ENCODE measurements around the gene HCRT. TPM values are rescaled to one million over a fixed set of nuclear protein-coding genes. Genes with fewer than 3 reads are reported as not detected.
"Not testable (repeated sequence)": the region's sequence is repeated elsewhere in the genome, so short reads cannot be mapped to it uniquely, and the experiment has no call there.

Gene HCRT
- total RNA-seq, 1 experiment from 2014 or later = not detected

GRCh38 chr17:42159796-42160530 lies 25.3 kb downstream of the HCRT start:
- no peak overlapping the region for H3K4me3 ChIP-seq
- peaks cover 4% of the 10 kb centered on the region; the same call in 1 of the 2 replicates for H3K4me1 ChIP-seq (replicated peaks)
- no peak for DNase-seq (ENCODE audit: low read depth in 1 of 2, low spot score in 2 of 2)
- H3K27me3 ChIP-seq (replicated peaks) = no peaks in the 10 kb centered on the region
- 0 out of 2 replicates have a peak, but pooled peaks cover 2% of the 10 kb centered on the region for H3K9me3 ChIP-seq (replicated peaks)
- H3K27ac ChIP-seq = no peak overlapping the region
- no peaks in the 10 kb centered on the region for H3K36me3 ChIP-seq

DNA sequence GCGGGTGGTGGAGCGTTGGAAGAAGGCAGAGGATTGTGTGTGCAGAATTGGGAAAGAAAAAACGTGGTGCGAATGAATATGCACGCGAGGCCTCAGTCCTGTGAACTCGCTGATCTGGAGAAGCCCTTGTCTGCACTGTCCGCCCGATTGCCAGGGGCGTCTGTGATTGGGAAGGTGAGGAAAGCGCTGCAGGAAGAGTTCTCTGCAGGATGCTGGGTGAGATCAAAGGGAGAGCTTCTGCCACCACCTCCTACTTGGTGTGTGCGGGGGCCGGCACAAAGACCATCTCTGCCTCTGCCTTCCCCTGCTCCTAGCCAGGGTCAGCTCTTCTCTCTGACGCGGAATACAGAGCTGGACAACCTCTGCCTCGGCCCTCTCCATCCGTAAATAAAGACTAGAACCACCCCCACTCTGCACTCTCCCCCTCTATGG lies 29.6 kb downstream of the HCRT start:
- DNase-seq (ENCODE audit: low read depth in 1 of 2, low spot score in 2 of 2) = no peak
- H3K9me3 ChIP-seq (replicated peaks) = 0 out of 2 replicates have a peak, but pooled peaks cover 2% of the 10 kb centered on the region
- no peak overlapping the region for H3K27ac ChIP-seq
- peaks cover 14% of the 10 kb centered on the region for H3K4me1 ChIP-seq (replicated peaks)
- peaks cover 24% of the 10 kb centered on the region for H3K36me3 ChIP-seq
- H3K4me3 ChIP-seq = peak overlapping the region; percentile 64
- no peaks in the 10 kb centered on the region for H3K27me3 ChIP-seq (replicated peaks)

GRCh38 chr17:42153919-42154742 lies 31.1 kb downstream of the HCRT start:
- H3K27me3 ChIP-seq (replicated peaks) = no peaks in the 10 kb centered on the region
- peaks cover 14% of the 10 kb centered on the region for H3K4me1 ChIP-seq (replicated peaks)
- peak overlapping the region; percentile 37 for H3K27ac ChIP-seq
- 0 out of 2 replicates have a peak, but pooled peaks cover 2% of the 10 kb centered on the region for H3K9me3 ChIP-seq (replicated peaks)
- DNase-seq (ENCODE audit: low read depth in 1 of 2, low spot score in 2 of 2) = peak in 1 of 2 experiments; percentile 36
- peaks cover 33% of the 10 kb centered on the region for H3K36me3 ChIP-seq
- peak overlapping the region; percentile 64 for H3K4me3 ChIP-seq

GRCh38 chr17:42146911-42147607 lies 38.2 kb downstream of the HCRT start:
- H3K4me1 ChIP-seq (replicated peaks) = peaks cover 14% of the 10 kb centered on the region
- no peak for DNase-seq (ENCODE audit: low read depth in 1 of 2, low spot score in 2 of 2)
- no peaks in the 10 kb centered on the region for H3K9me3 ChIP-seq (replicated peaks)
- H3K4me3 ChIP-seq = no peak overlapping the region
- peaks cover 56% of the 10 kb centered on the region for H3K36me3 ChIP-seq
- H3K27me3 ChIP-seq (replicated peaks) = no peaks in the 10 kb centered on the region
- H3K27ac ChIP-seq = no peak overlapping the region

- H3K27me3 ChIP-seq (replicated peaks); H3K4me3 ChIP-seq; DNase-seq (ENCODE audit: low read depth in 1 of 2, low spot score in 2 of 2); H3K9me3 ChIP-seq (replicated peaks): not testable (repeated sequence)
- Histone ChIP-seq H3K27ac (peak overlapping the region; percentile 36), H3K4me1 (replicated peaks) (peaks cover 25% of the 10 kb centered on the region), H3K36me3 (peaks cover 51% of the 10 kb centered on the region)
These were observed 42.1 kb downstream of the HCRT start for GRCh38 chr17:42143138-42143537.

DNA sequence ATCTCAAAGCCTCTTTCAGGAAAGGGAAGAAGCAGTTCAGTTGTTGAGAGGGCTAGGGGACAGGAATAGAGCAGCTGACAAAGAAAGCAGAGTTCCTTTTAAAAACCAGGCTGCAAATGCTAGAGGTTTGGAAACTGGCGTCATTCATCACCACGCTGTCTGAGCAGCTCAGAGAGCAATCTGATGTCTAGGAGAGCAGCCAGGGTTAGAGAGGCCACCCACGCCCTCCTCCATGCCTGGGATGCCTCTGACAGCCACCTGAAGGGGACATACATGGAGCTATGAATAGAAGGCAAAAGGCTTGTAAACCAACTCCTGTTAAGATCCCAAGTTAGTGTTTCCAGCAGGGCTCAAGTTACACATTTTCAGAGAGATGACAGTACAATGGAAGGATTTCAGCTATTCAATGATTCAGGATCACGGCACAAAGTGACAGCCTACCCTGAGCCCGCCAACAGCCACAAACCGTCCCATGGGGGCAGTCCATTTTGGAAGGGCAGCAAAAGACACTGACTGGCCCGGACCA lies 42.8 kb downstream of the HCRT start:
- Histone ChIP-seq H3K27me3 (replicated peaks) (no peaks in the 10 kb centered on the region), H3K9me3 (replicated peaks) (no peaks in the 10 kb centered on the region), H3K4me1 (replicated peaks) (peaks cover 25% of the 10 kb centered on the region), H3K36me3 (peaks cover 48% of the 10 kb centered on the region), H3K27ac (peak overlapping the region; percentile 36), H3K4me3 (no peak overlapping the region)
- peak; percentile 53 to 68 for DNase-seq (ENCODE audit: low read depth in 1 of 2, low spot score in 2 of 2)

DNA sequence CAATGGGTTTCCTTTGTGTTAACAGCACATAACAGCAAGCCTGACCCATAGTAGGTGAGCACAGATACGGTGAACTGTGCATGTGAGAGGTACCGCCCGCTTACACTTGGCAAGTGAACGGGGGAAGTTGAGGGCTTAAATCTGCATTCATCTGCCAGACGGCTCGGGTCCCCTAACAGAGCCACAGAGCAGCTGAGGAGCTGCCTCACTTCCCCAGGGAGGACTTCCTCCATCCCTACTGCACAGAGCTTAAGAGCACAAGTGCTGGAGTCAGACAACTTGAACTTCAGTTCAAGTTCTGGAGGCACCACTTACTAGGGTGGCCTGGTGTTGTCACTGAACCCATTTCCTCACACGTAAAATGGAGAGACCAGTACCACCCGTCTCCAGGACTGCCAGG lies 43.9 kb downstream of the HCRT start:
- H3K27me3 ChIP-seq (replicated peaks) = no peaks in the 10 kb centered on the region
- DNase-seq (ENCODE audit: low read depth in 1 of 2, low spot score in 2 of 2) = no peak
- H3K4me3 ChIP-seq = no peak overlapping the region
- peaks cover 51% of the 10 kb centered on the region for H3K36me3 ChIP-seq
- no peaks in the 10 kb centered on the region for H3K9me3 ChIP-seq (replicated peaks)
- H3K27ac ChIP-seq = no peak overlapping the region
- H3K4me1 ChIP-seq (replicated peaks) = peaks cover 25% of the 10 kb centered on the region

DNA sequence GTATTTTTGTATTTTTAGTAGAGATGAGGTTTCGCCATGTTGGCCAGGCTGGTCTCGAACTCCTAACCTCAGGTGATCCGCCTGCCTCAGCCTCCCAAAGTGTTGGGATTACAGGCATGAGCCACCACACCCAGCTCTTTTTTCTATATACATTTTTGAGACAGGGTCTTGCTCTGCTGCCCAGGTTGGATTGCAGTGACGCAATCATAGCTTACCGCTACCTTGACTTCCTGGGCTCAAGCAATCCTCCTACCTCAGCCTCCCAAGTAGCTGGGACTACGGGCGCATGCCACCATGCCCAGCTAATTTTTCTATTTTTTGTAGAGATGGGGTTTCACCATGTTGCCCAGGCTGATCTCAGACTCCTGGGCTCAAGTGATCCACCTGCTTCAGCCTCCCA lies 44.6 kb downstream of the HCRT start:
- DNase-seq (ENCODE audit: low read depth in 1 of 2, low spot score in 2 of 2); H3K27ac ChIP-seq; H3K9me3 ChIP-seq (replicated peaks); H3K4me3 ChIP-seq; H3K27me3 ChIP-seq (replicated peaks): not testable (repeated sequence)
- Histone ChIP-seq H3K36me3 (peaks cover 50% of the 10 kb centered on the region), H3K4me1 (replicated peaks) (peaks cover 31% of the 10 kb centered on the region)

GRCh38 chr17:42138749-42139492 lies 46.3 kb downstream of the HCRT start:
- DNase-seq (ENCODE audit: low read depth in 1 of 2, low spot score in 2 of 2) = no peak
- Histone ChIP-seq H3K4me1 (replicated peaks) (peaks cover 36% of the 10 kb centered on the region), H3K9me3 (replicated peaks) (no peaks in the 10 kb centered on the region), H3K36me3 (peaks cover 50% of the 10 kb centered on the region), H3K27ac (no peak overlapping the region), H3K27me3 (replicated peaks) (no peaks in the 10 kb centered on the region), H3K4me3 (no peak overlapping the region)

DNA sequence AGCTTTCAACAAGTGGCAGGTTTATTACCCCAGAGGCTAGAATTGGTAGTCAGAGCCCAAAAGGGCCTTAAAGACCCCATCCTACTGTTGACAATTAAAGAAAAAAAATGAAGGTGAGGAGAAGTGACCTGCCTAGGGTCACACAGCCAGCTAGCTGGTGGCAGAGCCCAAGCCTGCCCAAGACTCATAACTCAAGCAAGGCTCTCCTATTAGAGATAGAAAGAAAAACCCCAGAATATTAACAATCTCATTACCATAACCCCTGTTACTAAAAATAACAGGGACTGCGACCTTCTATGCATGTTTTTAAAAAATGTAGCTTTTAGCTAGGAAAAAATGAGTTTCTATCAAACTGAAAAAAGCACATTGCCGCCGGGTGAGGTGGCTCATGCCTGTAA lies 48.6 kb downstream of the HCRT start:
- H3K27ac ChIP-seq = no peak overlapping the region
- H3K4me3 ChIP-seq = no peak overlapping the region
- no peak for DNase-seq (ENCODE audit: low read depth in 1 of 2, low spot score in 2 of 2)
- peaks cover 48% of the 10 kb centered on the region for H3K36me3 ChIP-seq
- no peaks in the 10 kb centered on the region for H3K27me3 ChIP-seq (replicated peaks)
- no peaks in the 10 kb centered on the region for H3K9me3 ChIP-seq (replicated peaks)
- H3K4me1 ChIP-seq (replicated peaks) = peaks cover 30% of the 10 kb centered on the region

DNA sequence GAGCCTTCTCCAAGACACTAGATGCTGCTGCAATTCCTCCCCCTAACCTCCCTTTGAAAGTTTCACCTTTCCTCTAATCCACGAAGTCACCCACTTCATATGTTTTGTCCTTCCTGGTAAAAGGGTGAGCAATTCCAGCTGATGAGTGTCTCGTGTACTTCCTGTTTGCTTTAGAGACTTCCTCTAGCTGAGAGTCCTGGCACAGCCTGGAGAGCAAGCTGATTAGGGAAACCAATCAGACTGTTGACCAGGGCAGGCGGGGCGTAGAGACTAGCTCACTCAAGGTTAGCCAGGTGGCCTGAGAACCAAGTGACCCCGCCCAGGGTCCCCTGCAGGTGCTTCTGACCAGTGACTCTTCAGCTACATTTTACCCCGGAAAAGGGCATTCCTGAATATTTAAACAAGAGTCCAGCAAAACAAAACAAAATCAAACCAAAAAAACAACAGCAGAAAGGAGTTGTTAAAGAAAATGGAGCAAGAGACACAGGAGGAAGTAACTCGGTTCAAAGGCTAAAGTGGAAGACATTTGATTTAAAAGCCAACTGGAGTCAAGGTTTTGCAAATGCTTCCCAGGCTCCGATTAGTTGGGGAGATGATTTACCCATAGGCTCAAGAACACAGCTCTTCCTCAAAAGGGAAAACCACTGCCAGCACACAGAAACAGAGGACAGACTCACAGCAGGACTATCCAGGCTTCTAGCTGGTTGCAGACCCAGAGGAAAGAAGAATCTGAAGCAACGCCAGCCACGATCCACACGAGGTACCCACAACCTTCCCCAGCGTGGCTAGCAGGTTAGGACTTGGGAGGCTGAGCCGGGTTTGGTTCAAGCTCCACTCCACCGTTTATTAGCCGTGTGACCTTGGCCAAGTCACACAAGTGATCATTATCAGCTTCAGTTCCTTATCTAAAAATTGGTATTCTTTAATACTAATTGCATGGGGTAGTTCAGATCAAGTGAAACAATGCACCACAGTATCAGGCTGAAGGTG lies 49.3 kb downstream of the HCRT start:
- Histone ChIP-seq H3K36me3 (peaks cover 48% of the 10 kb centered on the region), H3K27ac (no peak overlapping the region), H3K4me3 (no peak overlapping the region), H3K4me1 (replicated peaks) (peaks cover 24% of the 10 kb centered on the region), H3K27me3 (replicated peaks) (no peaks in the 10 kb centered on the region), H3K9me3 (replicated peaks) (no peaks in the 10 kb centered on the region)
- DNase-seq (ENCODE audit: low read depth in 1 of 2, low spot score in 2 of 2) = no peak

GRCh38 chr17:42135151-42135550 lies 50.1 kb downstream of the HCRT start:
- no peaks in the 10 kb centered on the region for H3K27me3 ChIP-seq (replicated peaks)
- H3K27ac ChIP-seq = no peak overlapping the region
- no peak overlapping the region for H3K4me3 ChIP-seq
- no peak for DNase-seq (ENCODE audit: low read depth in 1 of 2, low spot score in 2 of 2)
- H3K36me3 ChIP-seq = peaks cover 51% of the 10 kb centered on the region
- H3K9me3 ChIP-seq (replicated peaks) = no peaks in the 10 kb centered on the region
- H3K4me1 ChIP-seq (replicated peaks) = peaks cover 24% of the 10 kb centered on the region

Measured in SJSA1 (cell line).